H1 (cell line): ENCODE data around the gene OR2J1. TPM values are rescaled to one million over a fixed set of nuclear protein-coding genes. Genes with fewer than 3 reads are reported as not detected.

Experiments
- CTCF ChIA-PET: fragments of 300-600 bp; sonication (Branson Sonifier 250); formaldehyde crosslinking; loops from one replicate; lab custom pipeline; 2021; ENCODE audit not compliant: partially characterized antibody; lab: Charles Lee
- POLR2A ChIA-PET: fragments of 300-600 bp; sonication (Branson Sonifier 250); formaldehyde crosslinking; loops from one replicate; lab custom pipeline; 2021; ENCODE audit warnings: inconsistent platforms; ENCODE audit not compliant: partially characterized antibody; lab: Charles Lee
- DNase-seq, 2 experiments: peaks; one replicate each; pipeline versions ENCODE4 v3.0.0 to v3.0.0-alpha.2; 2010 to 2022; ENCODE audit warnings: low spot score in 2 of 2, low read depth in 1 of 2, mixed read lengths in 1 of 2
- FAIRE-seq: peaks from 2 replicates; lab custom pipeline; 2011; peaks lifted over from hg19 to GRCh38; lab: Jason Lieb, UNC
- H2AFZ ChIP-seq: 2 replicates; pipeline ENCODE4 v1.8.1; 2012; ENCODE audit warnings: low read length, inconsistent platforms
- H2AK5ac ChIP-seq: 2 replicates; pipeline ENCODE4 v1.6.1; 2013; ENCODE audit warnings: low read depth, low read length
- H2BK120ac ChIP-seq: replicated peaks from 2 replicates; pipeline ENCODE3; 2013; ENCODE audit warnings: low read depth, low read length, inconsistent platforms
- H2BK12ac ChIP-seq: 2 replicates; pipeline ENCODE4 v1.6.1; 2013; ENCODE audit warnings: low read depth, low read length
- H2BK15ac ChIP-seq: 2 replicates; pipeline ENCODE4 v1.6.1; 2013; ENCODE audit warnings: low read length
- H2BK20ac ChIP-seq: 2 replicates; pipeline ENCODE4 v1.6.1; 2013; ENCODE audit warnings: low read length
- H2BK5ac ChIP-seq: 2 replicates; pipeline ENCODE4 v1.6.1; 2013; ENCODE audit warnings: low read depth, low read length
- H3K14ac ChIP-seq: 2 replicates; pipeline ENCODE4 v1.6.1; 2013; ENCODE audit warnings: inconsistent platforms; ENCODE audit not compliant: insufficient read length
- H3K18ac ChIP-seq: 2 replicates; pipeline ENCODE4 v1.6.1; 2013; ENCODE audit warnings: low read length; ENCODE audit errors: extremely low read depth
- H3K23ac ChIP-seq: 2 replicates; pipeline ENCODE4 v1.6.1; 2013; ENCODE audit warnings: inconsistent platforms; ENCODE audit not compliant: insufficient read length
- H3K23me2 ChIP-seq: 2 replicates; pipeline ENCODE4 v1.6.1; 2013; ENCODE audit warnings: low read depth, low read length
- H3K27ac ChIP-seq: 2 replicates; pipeline ENCODE4 v1.6.1; 2011; ENCODE audit warnings: low read depth, low read length, inconsistent platforms
- H3K27me3 ChIP-seq, 4 experiments: replicated peaks in 1 of 4; 1 replicate in 1 of 4; 2 replicates in 3 of 4; pipeline versions ENCODE4 v1.6.1 to v1.8.1; 2011 to 2013; ENCODE audit warnings: low read length in 3 of 4, mild to moderate bottlenecking in 3 of 4, inconsistent platforms in 2 of 4, mixed read lengths in 2 of 4, moderate library complexity in 1 of 4; ENCODE audit not compliant: control insufficient read depth in 3 of 4, insufficient read depth in 3 of 4; ENCODE audit errors: extremely low read depth in 1 of 4
- H3K36me3 ChIP-seq, 4 experiments: 2 replicates each; pipeline versions ENCODE4 v1.6.1 to v1.8.1; 2011 to 2013; ENCODE audit warnings: mild to moderate bottlenecking in 4 of 4, low read length in 3 of 4, moderate library complexity in 2 of 4, control low read depth in 1 of 4, inconsistent platforms in 1 of 4; ENCODE audit not compliant: insufficient read depth in 4 of 4, control insufficient read depth in 2 of 4
- H3K4ac ChIP-seq: replicated peaks from 2 replicates; pipeline ENCODE3; 2013; ENCODE audit warnings: low read length, low read depth, mixed read lengths, inconsistent platforms; ENCODE audit not compliant: insufficient read length
- H3K4me1 ChIP-seq, 4 experiments: replicated peaks in 1 of 4; 1 replicate in 1 of 4; 2 replicates in 3 of 4; pipeline versions ENCODE4 v1.6.1 to v1.8.1; 2011 to 2013; ENCODE audit warnings: low read length in 3 of 4, inconsistent platforms in 2 of 4, mixed read lengths in 1 of 4; ENCODE audit not compliant: insufficient read depth in 4 of 4, control insufficient read depth in 3 of 4
- H3K4me2 ChIP-seq, 2 experiments: 2 replicates each; pipeline versions ENCODE4 v1.6.1 to v1.8.1; 2011 to 2013; ENCODE audit warnings: low read depth in 2 of 2, low read length in 2 of 2, control low read depth in 1 of 2, inconsistent platforms in 1 of 2, mild to moderate bottlenecking in 1 of 2; ENCODE audit not compliant: insufficient read depth in 1 of 2
- H3K4me3 ChIP-seq, 4 experiments: fragments of 200-600, 300-600 bp in 1 of 4; sonication (generic), shearing (Covaris generic), sonication (Bioruptor Twin) in 1 of 4; 2 replicates each; pipeline versions ENCODE4 v1.5.1 to v1.8.1; 2011 to 2016; ENCODE audit warnings: low read length in 4 of 4, low read depth in 3 of 4, control low read depth in 2 of 4, inconsistent platforms in 2 of 4, mild to moderate bottlenecking in 2 of 4, mixed read lengths in 1 of 4, moderate library complexity in 1 of 4; ENCODE audit not compliant: insufficient read depth in 2 of 4; ENCODE audit errors: extremely low read depth in 1 of 4
- H3K56ac ChIP-seq: replicated peaks from 2 replicates; pipeline ENCODE3; 2013; ENCODE audit warnings: low read depth, mild to moderate bottlenecking, mixed read lengths, low read length, inconsistent platforms; ENCODE audit not compliant: insufficient read length
- H3K79me1 ChIP-seq: 2 replicates; pipeline ENCODE4 v1.6.1; 2013; ENCODE audit warnings: low read depth, low read length, control low read depth
- H3K79me2 ChIP-seq, 2 experiments: 2 replicates each; pipeline versions ENCODE4 v1.6.1 to v1.8.1; 2012 to 2013; ENCODE audit warnings: low read length in 2 of 2, mild to moderate bottlenecking in 2 of 2, inconsistent platforms in 1 of 2; ENCODE audit not compliant: insufficient read depth in 2 of 2, control insufficient read depth in 1 of 2
- H3K9ac ChIP-seq, 4 experiments: replicated peaks in 1 of 4; 1 replicate in 1 of 4; 2 replicates in 3 of 4; pipeline versions ENCODE4 v1.6.1 to v1.8.1; 2011 to 2013; ENCODE audit warnings: low read depth in 3 of 4, low read length in 3 of 4, control low read depth in 2 of 4, mild to moderate bottlenecking in 2 of 4, moderate library complexity in 2 of 4, inconsistent platforms in 1 of 4; ENCODE audit errors: extremely low read depth in 1 of 4
- H3K9me3 ChIP-seq, 2 experiments: 2 replicates each; pipeline versions ENCODE4 v1.6.1 to v1.8.1; 2012 to 2013; ENCODE audit warnings: mild to moderate bottlenecking in 2 of 2, moderate library complexity in 2 of 2, control low read depth in 1 of 2, inconsistent platforms in 1 of 2, low read depth in 1 of 2, low read length in 1 of 2, mixed read lengths in 1 of 2; ENCODE audit not compliant: insufficient read depth in 2 of 2
- H4K20me1 ChIP-seq, 2 experiments: replicated peaks in 1 of 2; 2 replicates each; pipeline versions ENCODE3 to v1.8.1; 2011 to 2013; ENCODE audit warnings: inconsistent platforms in 2 of 2, low read length in 2 of 2, mild to moderate bottlenecking in 1 of 2; ENCODE audit not compliant: insufficient read depth in 2 of 2, control insufficient read depth in 1 of 2
- H4K5ac ChIP-seq: 2 replicates; pipeline ENCODE4 v1.6.1; 2013; ENCODE audit warnings: low read length, low read depth, mixed read lengths, inconsistent platforms; ENCODE audit not compliant: insufficient read length
- H4K8ac ChIP-seq: 2 replicates; pipeline ENCODE4 v1.8.0; 2013; ENCODE audit warnings: mild to moderate bottlenecking, moderate library complexity, low read length, inconsistent platforms; ENCODE audit not compliant: insufficient read depth; ENCODE audit errors: extremely low read depth
- H4K91ac ChIP-seq: replicated peaks from 2 replicates; pipeline ENCODE3; 2013; ENCODE audit warnings: low read length, mixed read lengths, inconsistent platforms; ENCODE audit not compliant: insufficient read length
- CTBP2 ChIP-seq: IDR thresholded peaks from 2 replicates; pipeline ENCODE4 v1.7.0; 2011; ENCODE audit warnings: borderline replicate concordance, mild to moderate bottlenecking, moderate library complexity, mixed read lengths, low read length; ENCODE audit not compliant: insufficient read depth, insufficient read length
- E2F6 ChIP-seq: IDR thresholded peaks from 2 replicates; pipeline ENCODE4 v1.6.1; 2012; ENCODE audit warnings: inconsistent platforms
- EZH2 ChIP-seq: fragments of 200-600 bp; sonication (generic); IDR thresholded peaks from 2 replicates; pipeline ENCODE4 v1.7.1; 2012; ENCODE audit warnings: low read depth, mild to moderate bottlenecking, moderate library complexity, low read length, inconsistent platforms; ENCODE audit not compliant: severe bottlenecking
- GTF2F1 ChIP-seq: IDR thresholded peaks from 2 replicates; pipeline ENCODE4 v1.6.1; 2012; ENCODE audit warnings: low read depth, low read length, improper control_type of control experiment, borderline replicate concordance
- MAFK ChIP-seq: IDR thresholded peaks from 2 replicates; pipeline ENCODE4 v1.6.1; 2012; ENCODE audit warnings: low read depth, mild to moderate bottlenecking, improper control_type of control experiment, low read length
- MAX ChIP-seq: IDR thresholded peaks from 2 replicates; pipeline ENCODE4 v1.6.1; 2012; ENCODE audit warnings: inconsistent platforms
- POLR2AphosphoS5 ChIP-seq: IDR thresholded peaks from 2 replicates; pipeline ENCODE4 v1.6.1; 2011; ENCODE audit warnings: low read depth, low read length
- SIX5 ChIP-seq: IDR thresholded peaks from 2 replicates; pipeline ENCODE4 v1.6.1; 2011; ENCODE audit warnings: mild to moderate bottlenecking, low read depth, low read length
- SP2 ChIP-seq: IDR thresholded peaks from 2 replicates; pipeline ENCODE4 v1.6.1; 2012; ENCODE audit warnings: mild to moderate bottlenecking, low read length, inconsistent platforms
- TBP ChIP-seq: IDR thresholded peaks from 2 replicates; pipeline ENCODE4 v1.6.1; 2011; ENCODE audit warnings: low read depth, low read length, improper control_type of control experiment
- TCF12 ChIP-seq: IDR thresholded peaks from 2 replicates; pipeline ENCODE4 v1.6.1; 2011; ENCODE audit warnings: low read depth, mild to moderate bottlenecking, low read length
- WGBS, 2 experiments: shearing (Covaris generic) in 1 of 2; methylation state at CpG; one replicate each; pipeline versions ENCODE4 v1.1.6 to v1.1.7; 2013 to 2015; ENCODE audit warnings: low lambda C conversion rate in 2 of 2, mixed read lengths in 2 of 2, inconsistent platforms in 1 of 2, low coverage in 1 of 2, missing lambda C conversion rate in 1 of 2; ENCODE audit not compliant: insufficient replicate concordance in 2 of 2, insufficient coverage in 1 of 2, insufficient read length in 1 of 2; ENCODE audit errors: extremely low coverage in 1 of 2, missing lambda C conversion rate in 1 of 2; 5-methylcytosine and 5-hydroxymethylcytosine counted together
- polyA plus RNA-seq, 7 experiments: library from polyadenylated mRNA; depleted of rRNA in 3 of 7; stranded (reverse) in 5 of 7; unstranded in 2 of 7; fragments of >200 nt in 5 of 7; fragments of 200-250 nt in 2 of 7; gene quantifications; 1 replicate in 5 of 7; 2 replicates in 1 of 7; 4 replicates in 1 of 7; pipeline versions ENCODE4 v1.2.1 to v1.2.3, GENCODE V29; 2011 to 2013; ENCODE audit warnings: missing spikeins in 2 of 7, mixed read lengths in 2 of 7
- total RNA-seq: library from RNA; stranded (reverse); fragmentation: NEBNext Ultra II Directional; extraction: Animal tissue kit (Norgen Biotek cat#: 25700); gene quantifications from 2 replicates; pipeline ENCODE4 v1.2.1, GENCODE V29; 2021

OR2J1 gene
- total and polyA plus RNA-seq, 2 of the 8 experiments (the other 6 are each of a cell fraction or from before 2014, with no cell fraction given), result not detected

GRCh38 chr6:29071831-29072723, 27.2 kb upstream of the OR2J1 start:
- no peak overlapping the region for H3K23ac ChIP-seq
- no peaks in the 10 kb centered on the region for H4K20me1 ChIP-seq
- no peaks in the 10 kb centered on the region for H3K4me1 ChIP-seq
- H4K8ac ChIP-seq, result no peak overlapping the region
- no peaks in the 10 kb centered on the region for H3K36me3 ChIP-seq
- H3K79me1 ChIP-seq, result no peaks in the 10 kb centered on the region
- no peak overlapping the region for H2BK20ac ChIP-seq
- H3K9me3 ChIP-seq, result no peaks in the 10 kb centered on the region
- no peak overlapping the region for H3K4me3 ChIP-seq
- ChIA-PET POLR2A (no interaction called here), CTCF (interaction anchor here (0.6 to 1.9 kb wide), 19 partner anchors 9 to 518 kb away, joined by 3 to 9 read pairs (median 4); partner anchors contain the start of genes OR2B3 and OR2W1)
- H2BK12ac ChIP-seq, result no peak overlapping the region
- no peak overlapping the region for H3K4ac ChIP-seq
- H3K56ac ChIP-seq, result no peak overlapping the region
- peak overlapping the region; percentile 100 for H2AFZ ChIP-seq
- no peaks in the 10 kb centered on the region for H3K23me2 ChIP-seq
- H4K5ac ChIP-seq, result no peak overlapping the region
- no peak overlapping the region for H2BK15ac ChIP-seq
- H3K9ac ChIP-seq, result no peak overlapping the region
- 0 out of 7 replicates have a peak, but pooled peaks cover 0 to 3% (median 0%) of the 10 kb centered on the region in 4 experiments for H3K27me3 ChIP-seq
- no peak overlapping the region for H2BK5ac ChIP-seq
- no peak overlapping the region for H4K91ac ChIP-seq
- H3K14ac ChIP-seq, result no peak overlapping the region
- H3K79me2 ChIP-seq, result no peaks in the 10 kb centered on the region
- FAIRE-seq (peak; percentile 98), DNase-seq (peak; percentile 23 to 49)
- no peak overlapping the region for H3K4me2 ChIP-seq
- H3K18ac ChIP-seq, result no peak overlapping the region
- 43% methylated on average over 9 of the region's 9 CpGs; no CpG with 5 or more reads in 1 of the 2 experiments for WGBS, 2 experiments
- H2AK5ac ChIP-seq, result no peak overlapping the region
- H3K27ac ChIP-seq, result no peak overlapping the region
- H2BK120ac ChIP-seq, result no peak overlapping the region
- no peak for TF ChIP-seq POLR2AphosphoS5
- TF ChIP-seq GTF2F1, result no peak
- peak; percentile 62; the same call in 1 of the 2 replicates for TF ChIP-seq MAFK
- TF ChIP-seq TBP, result no peak
- no peak for TF ChIP-seq TCF12
- no peak for TF ChIP-seq EZH2
- no peak for TF ChIP-seq SP2
- TF ChIP-seq CTBP2, result no peak
- no peak for TF ChIP-seq E2F6
- TF ChIP-seq MAX, result peak; percentile 24; the same call in 1 of the 2 replicates
- TF ChIP-seq SIX5, result no peak
